Karpas-422 (cell line): ENCODE measurements around the gene TRIM62. TPM values are rescaled to one million over a fixed set of nuclear protein-coding genes. Genes with fewer than 3 reads are reported as not detected.

Experiments used
- DNase-seq: peaks from one replicate; pipeline ENCODE4 v3.0.0-alpha.2; 2015
- H2AFZ ChIP-seq: fragments of 200-600 bp; sonication (generic); 2 replicates; pipeline ENCODE4 v1.6.1; 2014; ENCODE audit warnings: antibody characterized with exemption, low read length, mixed read lengths
- H3K27ac ChIP-seq: fragments of 200-600 bp; sonication (generic); 2 replicates; pipeline ENCODE4 v1.5.1; 2014; ENCODE audit warnings: mild to moderate bottlenecking, low read length, moderate library complexity
- H3K27me3 ChIP-seq: fragments of 200-600 bp; sonication (generic); 2 replicates; pipeline ENCODE4 v1.6.1; 2014; ENCODE audit warnings: low read length, mixed read lengths
- H3K36me3 ChIP-seq: fragments of 200-600 bp; sonication (generic); 2 replicates; pipeline ENCODE4 v1.6.1; 2014; ENCODE audit warnings: low read length, mixed read lengths; ENCODE audit not compliant: insufficient read depth
- H3K4me1 ChIP-seq: fragments of 200-600 bp; sonication (generic); 2 replicates; pipeline ENCODE4 v1.6.1; 2014; ENCODE audit warnings: mild to moderate bottlenecking, low read length, mixed read lengths
- H3K4me2 ChIP-seq: fragments of 200-600 bp; sonication (generic); 2 replicates; pipeline ENCODE4 v1.6.1; 2014; ENCODE audit warnings: low read length, low read depth, mild to moderate bottlenecking; ENCODE audit not compliant: poor library complexity, severe bottlenecking
- H3K4me3 ChIP-seq: fragments of 200-600 bp; sonication (generic); 2 replicates; pipeline ENCODE4 v1.5.1; 2014; ENCODE audit warnings: mild to moderate bottlenecking, antibody characterized with exemption, low read length, mixed read lengths
- H3K79me2 ChIP-seq: fragments of 200-600 bp; sonication (generic); 2 replicates; pipeline ENCODE4 v1.6.1; 2014; ENCODE audit warnings: mild to moderate bottlenecking, low read length, mixed read lengths
- H3K9ac ChIP-seq: fragments of 200-600 bp; sonication (generic); 2 replicates; pipeline ENCODE4 v1.6.0; 2014; ENCODE audit warnings: low read length
- H3K9me2 ChIP-seq: fragments of 200-600 bp; sonication (generic), shearing (Covaris generic); replicated peaks from 2 replicates; pipeline ENCODE4 v1.6.0; 2014; ENCODE audit warnings: mild to moderate bottlenecking, low read length, moderate library complexity; ENCODE audit not compliant: insufficient read depth
- H3K9me3 ChIP-seq: fragments of 300-700, 200-600 bp; sonication (generic); 2 replicates; pipeline ENCODE4 v1.6.1; 2014; ENCODE audit warnings: low read length, mixed read lengths
- H4K20me1 ChIP-seq: fragments of 200-600 bp; sonication (generic); 2 replicates; pipeline ENCODE4 v1.6.1; 2014; ENCODE audit warnings: mild to moderate bottlenecking, antibody characterized with exemption, low read length, low read depth; ENCODE audit not compliant: insufficient read depth
- total RNA-seq: library from RNA; depleted of rRNA; stranded (reverse); fragments of >200 nt; shearing (Covaris generic); gene quantifications from 2 replicates; pipeline ENCODE4 v1.2.3, GENCODE V29; 2014; ENCODE audit warnings: low replicate concordance

The TRIM62 gene
- total RNA-seq, 1 experiment from 2014 or later, result 9.1 TPM

DNA sequence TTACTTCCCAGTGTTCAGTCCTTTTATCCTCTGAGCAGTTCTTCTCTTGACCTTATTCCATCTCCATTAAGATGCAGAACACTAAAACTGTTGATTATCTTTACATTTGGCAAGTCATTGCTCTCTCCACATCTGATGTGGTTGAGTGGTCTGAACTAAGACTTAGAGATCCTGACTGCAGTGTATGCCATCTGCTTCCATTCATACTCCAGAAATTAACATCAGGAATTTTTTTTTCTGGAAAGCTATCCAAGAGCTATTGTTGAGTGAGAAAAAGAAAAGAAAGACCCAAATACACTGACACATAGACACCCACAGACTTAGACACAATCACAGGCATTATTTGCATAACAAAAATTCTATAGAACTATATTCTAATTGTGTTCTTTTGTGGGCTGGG, 3.7 kb upstream of the TRIM62 start:
- Histone ChIP-seq H3K4me3 (no peak overlapping the region), H3K9me3 (no peaks in the 10 kb centered on the region), H3K4me2 (no peak overlapping the region), H3K79me2 (peaks cover 3% of the 10 kb centered on the region), H3K27ac (no peak overlapping the region), H3K9me2 (no peaks in the 10 kb centered on the region), H3K9ac (no peak overlapping the region), H3K36me3 (no peaks in the 10 kb centered on the region), H4K20me1 (peaks cover under 1% of the 10 kb centered on the region; the same call in 1 of the 2 replicates), H3K4me1 (peaks cover 19% of the 10 kb centered on the region), H2AFZ (no peak overlapping the region), H3K27me3 (no peaks in the 10 kb centered on the region)
- DNase-seq, result no peak

DNA sequence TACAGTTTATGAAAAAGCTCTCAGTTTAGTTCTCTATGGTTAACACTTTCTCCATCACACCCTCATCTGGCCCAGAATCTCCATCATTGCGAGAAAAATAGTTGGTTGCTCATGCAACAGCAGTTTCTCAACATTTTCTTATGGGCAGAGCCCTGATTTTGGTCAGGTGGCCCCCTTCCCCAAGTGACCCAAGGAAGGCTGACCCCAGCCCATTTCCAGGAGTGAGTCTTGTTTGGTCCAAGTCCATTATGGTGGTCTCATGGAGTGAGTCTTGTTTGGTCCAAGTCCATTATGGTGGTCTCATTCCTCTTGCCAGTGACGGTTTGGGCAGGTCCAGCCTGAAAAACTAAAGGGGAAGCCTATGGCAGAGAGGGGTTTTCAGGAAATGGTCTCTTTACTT, 1.5 kb upstream of the TRIM62 start:
- H3K36me3 ChIP-seq, result no peaks in the 10 kb centered on the region
- DNase-seq, result no peak
- H3K79me2 ChIP-seq, result peaks cover 25% of the 10 kb centered on the region
- H3K4me3 ChIP-seq, result no peak overlapping the region
- no peak overlapping the region for H3K4me2 ChIP-seq
- H2AFZ ChIP-seq, result no peak overlapping the region
- no peaks in the 10 kb centered on the region for H3K9me2 ChIP-seq
- no peaks in the 10 kb centered on the region for H3K27me3 ChIP-seq
- no peak overlapping the region for H3K9ac ChIP-seq
- H3K27ac ChIP-seq, result no peak overlapping the region
- peaks cover 29% of the 10 kb centered on the region for H3K4me1 ChIP-seq
- H3K9me3 ChIP-seq, result no peaks in the 10 kb centered on the region
- peaks cover 11% of the 10 kb centered on the region for H4K20me1 ChIP-seq

DNA sequence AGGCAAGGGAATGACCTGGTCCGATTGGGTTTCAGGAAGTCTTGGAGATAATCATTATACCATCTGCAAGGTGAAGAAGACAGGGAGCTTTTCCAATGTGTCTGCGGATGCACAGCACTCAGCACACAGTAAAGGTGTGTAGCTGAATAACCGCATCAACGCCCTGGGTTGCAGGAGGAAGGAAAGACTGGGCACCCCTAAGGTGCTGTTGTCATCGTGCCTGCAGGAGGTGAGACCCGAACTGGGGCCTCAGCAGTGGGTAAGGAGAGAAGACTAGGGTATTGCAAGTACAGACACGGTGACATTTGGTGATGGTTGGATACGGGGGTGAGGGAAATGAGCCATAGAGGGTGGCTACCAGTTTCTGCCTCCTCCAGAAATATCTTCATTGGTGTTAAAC, 1.1 kb upstream of the TRIM62 start:
- peaks cover 11% of the 10 kb centered on the region for H4K20me1 ChIP-seq
- no peaks in the 10 kb centered on the region for H3K9me3 ChIP-seq
- no peak overlapping the region for H2AFZ ChIP-seq
- H3K27me3 ChIP-seq, result no peaks in the 10 kb centered on the region
- no peaks in the 10 kb centered on the region for H3K9me2 ChIP-seq
- no peak overlapping the region for H3K27ac ChIP-seq
- DNase-seq, result no peak
- peaks cover 29% of the 10 kb centered on the region for H3K79me2 ChIP-seq
- H3K4me3 ChIP-seq, result no peak overlapping the region
- H3K9ac ChIP-seq, result no peak overlapping the region
- peaks cover 29% of the 10 kb centered on the region for H3K4me1 ChIP-seq
- H3K4me2 ChIP-seq, result no peak overlapping the region
- H3K36me3 ChIP-seq, result no peaks in the 10 kb centered on the region

DNA sequence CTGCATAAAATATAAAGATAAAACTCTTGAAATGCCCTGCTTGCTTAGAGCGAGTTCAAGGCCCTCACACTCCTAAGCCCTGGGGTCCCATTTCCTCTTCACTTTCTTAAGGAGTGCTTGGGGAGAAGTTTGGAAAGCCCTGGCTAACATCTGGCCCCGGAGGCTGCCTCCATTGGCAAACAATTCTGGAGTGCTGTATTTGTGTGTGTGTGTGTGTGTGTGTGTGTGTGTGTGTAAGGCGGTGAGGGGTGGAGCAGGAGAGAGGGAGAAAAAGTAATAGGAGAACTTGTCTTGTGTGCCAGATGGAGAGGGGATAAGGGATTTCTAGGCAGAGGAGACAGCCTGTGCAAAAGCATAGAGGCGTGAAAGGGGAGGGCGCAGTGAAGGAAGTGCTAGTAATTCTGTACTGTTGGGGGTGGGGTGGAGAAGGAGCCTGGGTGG, 578 bp upstream of the TRIM62 start:
- Histone ChIP-seq H3K79me2 (peaks cover 34% of the 10 kb centered on the region), H3K9me2 (no peaks in the 10 kb centered on the region), H3K4me1 (peaks cover 29% of the 10 kb centered on the region), H3K36me3 (no peaks in the 10 kb centered on the region), H3K27me3 (no peaks in the 10 kb centered on the region), H3K4me3 (peak overlapping the region; percentile 80), H4K20me1 (peaks cover 11% of the 10 kb centered on the region), H3K4me2 (peak overlapping the region; percentile 84), H3K9me3 (no peaks in the 10 kb centered on the region), H3K9ac (peak overlapping the region; percentile 74), H2AFZ (no peak overlapping the region), H3K27ac (no peak overlapping the region)
- DNase-seq, result no peak

DNA sequence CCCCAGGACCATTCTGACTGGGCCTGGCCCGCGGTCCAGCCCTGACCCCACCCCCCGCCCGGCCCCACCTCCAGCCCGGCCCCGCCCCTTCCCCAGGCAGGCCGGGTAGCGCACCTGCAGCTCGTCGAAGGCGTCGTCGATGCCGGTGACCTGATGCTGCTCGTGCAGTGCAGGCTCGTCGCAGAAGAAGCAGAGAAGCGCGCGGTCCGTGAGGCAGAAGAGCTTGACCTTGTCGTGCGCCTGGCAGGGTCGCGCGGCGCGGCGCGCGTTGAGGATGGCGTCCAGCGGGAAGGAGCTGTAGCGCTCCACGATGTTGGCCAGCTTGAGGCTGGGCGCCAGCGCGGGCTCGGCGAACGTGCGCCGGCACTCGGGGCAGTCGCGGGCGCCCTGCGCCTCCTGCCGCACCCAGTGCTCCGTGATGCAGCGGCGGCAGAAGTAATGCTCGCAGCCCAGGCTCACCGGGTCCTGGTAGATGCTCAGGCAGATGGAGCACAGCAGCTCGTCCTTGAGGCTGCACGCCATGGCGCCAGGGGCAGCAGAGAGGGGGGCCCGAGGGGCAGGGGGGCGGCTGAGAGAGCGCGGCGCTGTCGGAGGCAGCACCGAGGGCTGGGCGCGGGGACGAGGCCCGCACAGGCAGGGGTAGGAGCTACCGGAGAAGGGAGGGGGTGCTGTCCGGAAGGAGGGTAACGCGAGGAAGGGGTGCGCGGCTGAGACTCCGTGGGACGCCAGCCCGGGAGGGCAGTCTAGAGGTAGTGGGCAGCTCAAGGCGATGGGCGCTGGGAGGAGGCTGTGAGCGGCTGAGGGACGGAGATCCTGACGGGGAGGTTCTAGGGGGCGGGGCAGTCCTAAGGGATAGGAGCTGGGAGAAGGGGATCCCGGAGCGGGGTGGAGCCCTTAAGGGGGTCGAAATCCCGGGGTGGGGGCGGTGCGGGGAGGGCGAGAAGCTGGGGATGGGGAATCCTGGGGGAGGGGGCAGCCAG, 642 bp downstream of the TRIM62 start:
- H2AFZ ChIP-seq, result peak overlapping the region; percentile 25; the same call in 1 of the 2 replicates
- peak overlapping the region; percentile 80 for H3K4me3 ChIP-seq
- peak; percentile 96 for DNase-seq
- H3K79me2 ChIP-seq, result peaks cover 46% of the 10 kb centered on the region
- H3K4me1 ChIP-seq, result peaks cover 29% of the 10 kb centered on the region
- no peaks in the 10 kb centered on the region for H3K27me3 ChIP-seq
- peaks cover 11% of the 10 kb centered on the region for H4K20me1 ChIP-seq
- 0 out of 2 replicates have a peak, but pooled peaks cover 2% of the 10 kb centered on the region for H3K36me3 ChIP-seq
- peak overlapping the region; percentile 56 for H3K27ac ChIP-seq
- H3K9me2 ChIP-seq, result no peaks in the 10 kb centered on the region
- H3K4me2 ChIP-seq, result peak overlapping the region; percentile 84
- no peaks in the 10 kb centered on the region for H3K9me3 ChIP-seq
- peak overlapping the region; percentile 74 for H3K9ac ChIP-seq

DNA sequence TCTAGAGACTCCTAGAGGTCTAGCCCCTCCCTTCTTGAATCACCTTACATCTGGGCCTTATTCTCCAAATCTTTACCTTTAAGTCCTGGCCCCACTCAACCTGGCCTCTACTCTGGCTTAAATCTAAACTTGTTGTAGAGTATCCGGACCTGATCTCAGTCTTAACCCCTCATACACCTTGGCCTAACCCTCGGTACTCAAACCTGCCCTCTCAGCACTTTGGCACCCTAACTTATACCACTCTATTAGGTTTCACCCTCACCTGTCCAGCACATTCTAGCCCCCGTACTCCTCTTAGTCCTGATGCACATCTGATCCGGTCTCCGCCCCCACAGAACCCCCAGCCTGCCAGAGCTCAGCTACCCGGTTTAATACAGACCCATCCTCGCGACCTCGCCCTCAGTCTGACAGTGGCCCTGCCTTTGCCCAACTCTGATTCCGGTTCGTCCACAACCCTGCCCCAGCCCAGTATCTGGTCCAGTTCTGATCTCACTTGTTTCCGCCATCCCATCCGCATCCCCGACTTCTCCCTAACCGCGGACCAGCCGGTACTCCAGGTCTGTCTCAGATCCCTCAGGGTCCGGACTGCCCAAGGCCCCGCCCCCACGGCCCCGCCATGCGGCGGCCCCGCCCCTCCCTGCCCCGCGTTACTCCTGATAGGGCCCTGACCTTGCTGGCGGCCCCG, 1.5 kb downstream of the TRIM62 start:
- Histone ChIP-seq H3K36me3 (0 out of 2 replicates have a peak, but pooled peaks cover 5% of the 10 kb centered on the region), H3K4me3 (peak overlapping the region; percentile 80), H2AFZ (no peak overlapping the region), H3K9me2 (no peaks in the 10 kb centered on the region), H4K20me1 (peaks cover 11% of the 10 kb centered on the region), H3K4me1 (peaks cover 26% of the 10 kb centered on the region), H3K9ac (peak overlapping the region; percentile 74), H3K27ac (no peak overlapping the region), H3K4me2 (peak overlapping the region; percentile 84), H3K79me2 (peaks cover 53% of the 10 kb centered on the region), H3K9me3 (no peaks in the 10 kb centered on the region), H3K27me3 (no peaks in the 10 kb centered on the region)
- no peak for DNase-seq

DNA sequence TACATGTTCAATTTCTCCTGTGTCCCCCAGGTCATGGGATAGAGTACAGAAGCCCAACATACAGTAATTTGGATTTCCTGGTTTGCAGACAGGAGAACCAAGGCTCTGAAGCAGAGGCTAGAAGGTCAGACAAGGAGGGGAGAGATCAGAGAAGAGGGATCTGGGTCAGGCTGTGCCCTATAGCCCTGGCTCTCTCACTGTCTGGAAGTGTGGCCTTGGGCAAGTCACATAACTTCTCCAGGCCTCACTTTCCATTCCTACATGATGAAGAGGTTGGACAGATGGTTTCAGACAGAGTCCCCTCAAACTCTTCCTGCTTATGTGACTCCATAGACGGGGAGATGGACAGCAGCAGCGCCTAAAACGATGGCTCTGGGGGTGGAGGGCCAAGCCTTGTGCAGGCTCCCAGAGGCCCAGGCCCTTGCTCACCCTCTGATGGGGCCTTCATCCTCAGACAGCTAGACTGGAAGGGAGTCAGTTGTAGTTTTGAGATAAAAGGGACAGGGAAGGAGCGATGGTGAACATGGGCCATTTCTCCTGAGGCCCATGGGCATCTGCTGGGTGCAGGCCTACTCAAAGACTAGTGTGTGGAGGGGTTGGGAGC, 2.9 kb downstream of the TRIM62 start:
- Histone ChIP-seq H3K9me3 (no peaks in the 10 kb centered on the region), H3K27ac (no peak overlapping the region)
- no peak for DNase-seq

More for the DNA sequence above, 2.9 kb downstream of the TRIM62 start:
- Histone ChIP-seq H3K36me3 (0 out of 2 replicates have a peak, but pooled peaks cover 9% of the 10 kb centered on the region), H3K9me2 (no peaks in the 10 kb centered on the region), H3K79me2 (peaks cover 55% of the 10 kb centered on the region), H3K4me1 (peaks cover 25% of the 10 kb centered on the region), H3K4me3 (no peak overlapping the region), H3K4me2 (no peak overlapping the region), H3K9ac (0 out of 2 replicates have a peak overlapping the region, but pooled peaks have one; percentile 13), H4K20me1 (peaks cover 11% of the 10 kb centered on the region), H3K27me3 (no peaks in the 10 kb centered on the region), H2AFZ (no peak overlapping the region)
